ENCODE data around the gene CAMK2D.

The CAMK2D gene

GRCh38 chr4:113607998-113608397, 153.5 kb downstream of the CAMK2D start:
- DNase-seq (ENCODE audit: low read depth, low spot score) = no peak

- peak; percentile 19 for DNase-seq (ENCODE audit: low read depth, low spot score)
These were observed 154.3 kb downstream of the CAMK2D start for GRCh38 chr4:113607147-113607720.

GRCh38 chr4:113604955-113605354, 156.6 kb downstream of the CAMK2D start:
- no peak for DNase-seq (ENCODE audit: low read depth, low spot score)

- DNase-seq (ENCODE audit: low read depth, low spot score) = no peak
These were observed 157.6 kb downstream of the CAMK2D start for GRCh38 chr4:113603911-113604310.

- no peak for DNase-seq (ENCODE audit: low read depth, low spot score)
These were observed 158.8 kb downstream of the CAMK2D start for GRCh38 chr4:113602646-113603228.

GRCh38 chr4:113601636-113602035, 159.9 kb downstream of the CAMK2D start:
- no peak for DNase-seq (ENCODE audit: low read depth, low spot score)

GRCh38 chr4:113596396-113596795, 165.1 kb downstream of the CAMK2D start:
- no peak for DNase-seq (ENCODE audit: low read depth, low spot score)

- no peak for DNase-seq (ENCODE audit: low read depth, low spot score)
These were observed 167.3 kb downstream of the CAMK2D start for GRCh38 chr4:113594231-113594556.

GRCh38 chr4:113593400-113594230, 167.9 kb downstream of the CAMK2D start:
- no peak for DNase-seq (ENCODE audit: low read depth, low spot score)

GRCh38 chr4:113591982-113592381, 169.6 kb downstream of the CAMK2D start:
- no peak for DNase-seq (ENCODE audit: low read depth, low spot score)

- no peak for DNase-seq (ENCODE audit: low read depth, low spot score)
These were observed 172.5 kb downstream of the CAMK2D start for GRCh38 chr4:113588895-113589668.

GRCh38 chr4:113587640-113588275, 173.8 kb downstream of the CAMK2D start:
- DNase-seq (ENCODE audit: low read depth, low spot score) = no peak

GRCh38 chr4:113587156-113587555, 174.4 kb downstream of the CAMK2D start:
- no peak for DNase-seq (ENCODE audit: low read depth, low spot score)

GRCh38 chr4:113586072-113586471, 175.5 kb downstream of the CAMK2D start:
- DNase-seq (ENCODE audit: low read depth, low spot score) = no peak

- peak; percentile 60 for DNase-seq (ENCODE audit: low read depth, low spot score)
These were observed 177.0 kb downstream of the CAMK2D start for GRCh38 chr4:113584407-113585150.

- no peak for DNase-seq (ENCODE audit: low read depth, low spot score)
These were observed 178.8 kb downstream of the CAMK2D start for GRCh38 chr4:113582737-113583136.

GRCh38 chr4:113579360-113579759, 182.2 kb downstream of the CAMK2D start:
- DNase-seq (ENCODE audit: low read depth, low spot score) = no peak

- no peak for DNase-seq (ENCODE audit: low read depth, low spot score)
These were observed 184.4 kb downstream of the CAMK2D start for GRCh38 chr4:113576947-113577678.

- no peak for DNase-seq (ENCODE audit: low read depth, low spot score)
These were observed 186.1 kb downstream of the CAMK2D start for GRCh38 chr4:113575401-113575800.

- DNase-seq (ENCODE audit: low read depth, low spot score) = no peak
These were observed 186.9 kb downstream of the CAMK2D start for GRCh38 chr4:113574636-113575103.

All from ELF-1 (cell line).